SU-DHL-6 (cell line): ENCODE data around the gene BMP6.

ENCODE experiments used
- H2AFZ ChIP-seq: fragments of 200-600 bp; sonication (generic); 2 replicates; pipeline ENCODE4 v1.6.1; 2014; ENCODE audit warnings: low read depth, mild to moderate bottlenecking, moderate library complexity, mixed read lengths, antibody characterized with exemption, low read length; ENCODE audit not compliant: severe bottlenecking
- H3F3A ChIP-seq: fragments of 200-600 bp; shearing (Covaris generic); 2 replicates; pipeline ENCODE4 v1.6.0; 2016; ENCODE audit warnings: antibody characterized with exemption, mild to moderate bottlenecking; ENCODE audit not compliant: insufficient read depth
- H3K27ac ChIP-seq: fragments of 200-600 bp; sonication (generic); 2 replicates; pipeline ENCODE4 v1.5.1; 2016; ENCODE audit warnings: low read depth, mild to moderate bottlenecking, low read length, moderate library complexity, mixed read lengths
- H3K27me3 ChIP-seq: fragments of 200-600 bp; sonication (generic), shearing (Covaris generic); 2 replicates; pipeline ENCODE4 v1.6.0; 2014; ENCODE audit warnings: mild to moderate bottlenecking, low read length
- H3K36me3 ChIP-seq: fragments of 200-600 bp; sonication (generic); 2 replicates; pipeline ENCODE4 v1.6.1; 2014; ENCODE audit warnings: mild to moderate bottlenecking, low read length, mixed read lengths
- H3K4me2 ChIP-seq: fragments of 300-600, 200-600 bp; shearing (Covaris generic), sonication (generic); 2 replicates; pipeline ENCODE4 v1.6.0; 2014; ENCODE audit warnings: low read length, low read depth, mild to moderate bottlenecking; ENCODE audit not compliant: poor library complexity, severe bottlenecking
- H3K4me3 ChIP-seq: fragments of 200-600 bp; sonication (generic); 2 replicates; pipeline ENCODE4 v1.5.1; 2014; ENCODE audit warnings: antibody characterized with exemption, low read length, mild to moderate bottlenecking, mixed read lengths; ENCODE audit not compliant: insufficient read depth, poor library complexity, severe bottlenecking
- H3K79me2 ChIP-seq: fragments of 200-600 bp; sonication (generic); 2 replicates; pipeline ENCODE4 v1.6.1; 2014; ENCODE audit warnings: mild to moderate bottlenecking, low read length, moderate library complexity; ENCODE audit not compliant: insufficient read depth
- H3K9ac ChIP-seq: fragments of 200-600 bp; sonication (generic); 2 replicates; pipeline ENCODE4 v1.7.0; 2014; ENCODE audit warnings: mild to moderate bottlenecking, low read length
- H3K9me2 ChIP-seq: fragments of 200-600 bp; sonication (generic); replicated peaks from 2 replicates; pipeline ENCODE4 v1.6.1; 2014; ENCODE audit warnings: low read length; ENCODE audit not compliant: insufficient read depth
- H3K9me3 ChIP-seq: fragments of 200-600 bp; sonication (generic); 2 replicates; pipeline ENCODE4 v1.6.1; 2014; ENCODE audit warnings: low read length, mixed read lengths; ENCODE audit not compliant: insufficient read depth
- H4K20me1 ChIP-seq: fragments of 200-600 bp; sonication (generic); 2 replicates; pipeline ENCODE4 v1.6.1; 2014; ENCODE audit warnings: low read depth, mild to moderate bottlenecking, antibody characterized with exemption, low read length, moderate library complexity, mixed read lengths
- CTCF ChIP-seq: fragments of 200-600 bp; sonication (generic); IDR thresholded peaks from one replicate; pipeline ENCODE4 v1.5.1; 2017; ENCODE audit warnings: antibody characterized with exemption, mild to moderate bottlenecking, low read length, moderate library complexity; ENCODE audit not compliant: insufficient read depth, poor library complexity, severe bottlenecking
- EZH2phosphoT487 ChIP-seq: fragments of 200-600 bp; sonication (generic), shearing (Covaris generic); conservative IDR thresholded peaks from 2 replicates; pipeline ENCODE4 v1.6.1; 2018; ENCODE audit warnings: mild to moderate bottlenecking, antibody characterized with exemption, low read length, moderate library complexity, mixed read lengths

Gene BMP6

DNA sequence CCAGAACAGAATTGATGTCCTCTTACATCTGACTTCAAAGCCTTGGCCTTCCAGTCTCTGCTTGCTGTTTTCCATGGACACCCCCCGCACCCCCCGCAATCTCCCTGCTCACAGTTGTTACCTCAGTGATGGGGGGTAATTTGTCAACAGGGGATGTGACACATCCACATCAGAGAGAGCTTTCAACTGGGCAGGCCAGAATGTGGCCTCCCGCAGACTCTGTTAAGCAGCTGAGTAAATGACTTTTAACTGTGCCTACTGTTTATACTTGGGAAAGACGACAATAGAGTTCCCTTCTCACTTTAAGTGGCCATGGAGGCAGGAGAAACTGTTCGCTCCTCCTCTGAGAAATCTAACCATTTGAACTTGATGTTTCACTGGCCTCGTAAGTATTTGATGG is 133.7 kb downstream of the BMP6 start:
- H3K9me2 ChIP-seq: no peaks in the 10 kb centered on the region
- no peaks in the 10 kb centered on the region for H3K79me2 ChIP-seq
- H3K9me3 ChIP-seq: no peaks in the 10 kb centered on the region
- H3K27ac ChIP-seq: no peak overlapping the region
- H3K9ac ChIP-seq: no peak overlapping the region
- H3K36me3 ChIP-seq: no peaks in the 10 kb centered on the region
- H3F3A ChIP-seq: no peaks in the 10 kb centered on the region
- H2AFZ ChIP-seq: no peak overlapping the region
- H3K4me2 ChIP-seq: no peak overlapping the region
- TF ChIP-seq EZH2phosphoT487 (no peak), CTCF (no peak)
- no peaks in the 10 kb centered on the region for H4K20me1 ChIP-seq
- H3K4me3 ChIP-seq: no peak overlapping the region
- no peaks in the 10 kb centered on the region for H3K27me3 ChIP-seq

DNA sequence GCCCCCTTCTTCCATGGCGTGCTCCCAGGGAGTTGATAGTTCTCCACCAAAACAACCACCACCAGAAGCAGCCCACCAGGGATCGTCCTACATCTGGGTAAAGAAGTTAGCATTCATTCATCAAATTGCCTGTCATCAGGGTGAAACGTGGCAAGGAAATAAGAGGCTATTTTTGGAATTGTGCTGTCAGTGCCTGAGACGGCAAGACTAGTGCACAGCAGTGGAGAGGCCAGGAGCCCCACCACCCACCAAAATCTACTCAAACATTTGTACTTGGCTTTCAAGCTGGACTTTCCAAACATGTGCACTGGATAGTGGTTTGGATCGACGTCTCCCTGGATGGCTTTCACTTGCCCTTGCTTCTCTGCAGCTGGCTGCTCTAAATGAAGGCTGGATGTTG is 139.9 kb downstream of the BMP6 start:
- H3F3A ChIP-seq: no peaks in the 10 kb centered on the region
- no peaks in the 10 kb centered on the region for H3K27me3 ChIP-seq

GRCh38 chr6:7866526-7866925 is 140.6 kb downstream of the BMP6 start:
- no peaks in the 10 kb centered on the region for H3K9me2 ChIP-seq
- no peak overlapping the region for H3K27ac ChIP-seq
- no peak overlapping the region for H2AFZ ChIP-seq
- no peaks in the 10 kb centered on the region for H4K20me1 ChIP-seq
- no peaks in the 10 kb centered on the region for H3K79me2 ChIP-seq
- no peak overlapping the region for H3K4me3 ChIP-seq
- H3K9me3 ChIP-seq: no peaks in the 10 kb centered on the region
- no peak overlapping the region for H3K9ac ChIP-seq
- H3K36me3 ChIP-seq: no peaks in the 10 kb centered on the region
- H3F3A ChIP-seq: no peaks in the 10 kb centered on the region
- TF ChIP-seq CTCF (no peak), EZH2phosphoT487 (no peak)
- no peaks in the 10 kb centered on the region for H3K27me3 ChIP-seq
- no peak overlapping the region for H3K4me2 ChIP-seq

More for the DNA sequence above, 139.9 kb downstream of the BMP6 start:
- no peaks in the 10 kb centered on the region for H4K20me1 ChIP-seq
- no peaks in the 10 kb centered on the region for H3K9me3 ChIP-seq
- H3K4me2 ChIP-seq: no peak overlapping the region
- no peaks in the 10 kb centered on the region for H3K9me2 ChIP-seq
- H3K79me2 ChIP-seq: no peaks in the 10 kb centered on the region
- no peak overlapping the region for H2AFZ ChIP-seq
- H3K36me3 ChIP-seq: no peaks in the 10 kb centered on the region
- no peak overlapping the region for H3K9ac ChIP-seq
- TF ChIP-seq EZH2phosphoT487 (no peak), CTCF (no peak)
- no peak overlapping the region for H3K4me3 ChIP-seq
- no peak overlapping the region for H3K27ac ChIP-seq

DNA sequence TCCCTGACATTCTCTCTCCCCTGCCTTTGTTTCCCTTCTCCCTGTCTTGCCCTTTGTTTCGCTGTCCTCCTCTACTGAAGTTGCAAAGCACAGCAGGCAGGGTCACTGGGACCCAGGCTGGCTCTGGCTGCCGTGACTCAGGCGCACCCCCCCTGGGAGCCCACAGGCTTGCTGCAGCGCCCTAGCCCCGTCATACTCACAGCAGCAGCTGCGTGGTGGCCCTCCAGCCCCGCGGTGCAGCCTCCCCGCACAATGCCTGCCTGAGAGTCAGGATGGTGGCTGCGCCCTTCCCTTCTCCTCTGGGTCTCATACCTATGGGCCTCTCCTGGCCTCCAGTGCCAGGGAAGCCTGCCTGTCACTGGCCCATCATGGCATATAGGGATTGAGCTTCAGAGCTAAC is 143.0 kb downstream of the BMP6 start:
- TF ChIP-seq EZH2phosphoT487 (no peak), CTCF (no peak)
- H4K20me1 ChIP-seq: no peaks in the 10 kb centered on the region
- H2AFZ ChIP-seq: no peak overlapping the region
- H3K9me3 ChIP-seq: 0 out of 2 replicates have a peak, but pooled peaks cover 7% of the 10 kb centered on the region
- H3K4me3 ChIP-seq: no peak overlapping the region
- H3K9ac ChIP-seq: no peak overlapping the region
- H3K9me2 ChIP-seq: no peaks in the 10 kb centered on the region
- no peak overlapping the region for H3K4me2 ChIP-seq
- H3K79me2 ChIP-seq: no peaks in the 10 kb centered on the region
- no peaks in the 10 kb centered on the region for H3K27me3 ChIP-seq
- no peaks in the 10 kb centered on the region for H3F3A ChIP-seq
- no peaks in the 10 kb centered on the region for H3K36me3 ChIP-seq
- H3K27ac ChIP-seq: no peak overlapping the region
